DMS153 treated with DMSO at 0.1 percent for 48 hours (cell line): ENCODE measurements around the gene SCFD2.
"Not testable (repeated sequence)": the region's sequence is repeated elsewhere in the genome, so short reads cannot be mapped to it uniquely, and the experiment has no call there.

Source experiments
- DNase-seq: peaks from one replicate; lab custom pipeline; 2025; ENCODE audit not compliant: unreplicated experiment; lab: John Stamatoyannopoulos, UW

The SCFD2 gene

GRCh38 chr4:53192496-53192895 lies 173.4 kb downstream of the SCFD2 start:
- DNase-seq: no peak

GRCh38 chr4:53191997-53192396 lies 173.9 kb downstream of the SCFD2 start:
- DNase-seq: no peak

GRCh38 chr4:53189011-53189410 lies 176.8 kb downstream of the SCFD2 start:
- DNase-seq: no peak

- no peak for DNase-seq
These were observed 179.0 kb downstream of the SCFD2 start for GRCh38 chr4:53186714-53187358.

GRCh38 chr4:53185869-53186585 lies 179.8 kb downstream of the SCFD2 start:
- DNase-seq: no peak

GRCh38 chr4:53183754-53184153 lies 182.1 kb downstream of the SCFD2 start:
- no peak for DNase-seq

GRCh38 chr4:53177751-53178150 lies 188.1 kb downstream of the SCFD2 start:
- not testable (repeated sequence) for DNase-seq

- DNase-seq: no peak
These were observed 190.2 kb downstream of the SCFD2 start for GRCh38 chr4:53175640-53176039.

- DNase-seq: no peak
These were observed 191.0 kb downstream of the SCFD2 start for GRCh38 chr4:53174823-53175222.

GRCh38 chr4:53173576-53173975 lies 192.3 kb downstream of the SCFD2 start:
- no peak for DNase-seq

GRCh38 chr4:53171797-53172196 lies 194.1 kb downstream of the SCFD2 start:
- DNase-seq: no peak

- DNase-seq: no peak
These were observed 195.9 kb downstream of the SCFD2 start for GRCh38 chr4:53169695-53170617.

GRCh38 chr4:53168228-53168627 lies 197.6 kb downstream of the SCFD2 start:
- no peak for DNase-seq

GRCh38 chr4:53162969-53163368 lies 202.9 kb downstream of the SCFD2 start:
- no peak for DNase-seq

- DNase-seq: no peak
These were observed 204.0 kb downstream of the SCFD2 start for GRCh38 chr4:53161787-53162433.

GRCh38 chr4:53161051-53161786 lies 204.6 kb downstream of the SCFD2 start:
- DNase-seq: no peak

- no peak for DNase-seq
These were observed 209.0 kb downstream of the SCFD2 start for GRCh38 chr4:53156896-53157295.

- DNase-seq: no peak
These were observed 213.4 kb downstream of the SCFD2 start for GRCh38 chr4:53152467-53152866.

GRCh38 chr4:53151489-53151788 lies 214.4 kb downstream of the SCFD2 start:
- DNase-seq: no peak

GRCh38 chr4:53150631-53151488 lies 215.0 kb downstream of the SCFD2 start:
- DNase-seq: no peak
